H9 (cell line): ENCODE results near the gene MAL. TPM values are rescaled to one million over a fixed set of nuclear protein-coding genes. Genes with fewer than 3 reads are reported as not detected.

Source experiments
- DNase-seq: peaks from one replicate; pipeline ENCODE4 v3.0.0-alpha.2; 2017
- H2AFZ ChIP-seq: one replicate; pipeline ENCODE4 v1.6.1; 2013; ENCODE audit warnings: mild to moderate bottlenecking, low read length, control low read depth, moderate library complexity
- H2AK5ac ChIP-seq: 2 replicates; pipeline ENCODE4 v1.6.1; 2013; ENCODE audit warnings: low read length, control low read depth, mixed read lengths; ENCODE audit not compliant: insufficient read length
- H2BK120ac ChIP-seq: one replicate; pipeline ENCODE4 v1.6.1; 2013; ENCODE audit warnings: low read depth, mild to moderate bottlenecking, low read length, control low read depth, inconsistent platforms; ENCODE audit not compliant: poor library complexity, severe bottlenecking
- H2BK12ac ChIP-seq: 2 replicates; pipeline ENCODE4 v1.6.1; 2013; ENCODE audit warnings: low read length, control low read depth, mixed read lengths, low read depth; ENCODE audit not compliant: insufficient read length
- H2BK15ac ChIP-seq: 2 replicates; pipeline ENCODE4 v1.6.1; 2013; ENCODE audit warnings: low read depth, low read length, control low read depth
- H2BK20ac ChIP-seq: one replicate; pipeline ENCODE4 v1.6.1; 2013; ENCODE audit warnings: low read depth, mild to moderate bottlenecking, low read length, control low read depth, inconsistent platforms; ENCODE audit not compliant: poor library complexity, severe bottlenecking
- H2BK5ac ChIP-seq: 2 replicates; pipeline ENCODE4 v1.6.1; 2013; ENCODE audit warnings: low read length, control low read depth, mixed read lengths; ENCODE audit not compliant: insufficient read length
- H3K14ac ChIP-seq: 2 replicates; pipeline ENCODE4 v1.6.1; 2013; ENCODE audit warnings: low read length, control low read depth; ENCODE audit not compliant: insufficient read depth
- H3K18ac ChIP-seq: 2 replicates; pipeline ENCODE4 v1.6.1; 2013; ENCODE audit warnings: low read depth, mild to moderate bottlenecking, mixed read lengths, low read length, control low read depth; ENCODE audit not compliant: insufficient read length
- H3K23ac ChIP-seq: 2 replicates; pipeline ENCODE4 v1.6.1; 2013; ENCODE audit warnings: low read length, control low read depth, mixed read lengths, low read depth; ENCODE audit not compliant: insufficient read length
- H3K23me2 ChIP-seq: 2 replicates; pipeline ENCODE4 v1.6.1; 2013; ENCODE audit warnings: low read depth, mild to moderate bottlenecking, mixed read lengths, low read length, control low read depth; ENCODE audit not compliant: insufficient read length, poor library complexity, severe bottlenecking
- H3K27ac ChIP-seq: 2 replicates; pipeline ENCODE4 v1.5.1; 2013; ENCODE audit warnings: low read length, control low read depth, mixed read lengths, low read depth; ENCODE audit not compliant: insufficient read length
- H3K27me3 ChIP-seq: 2 replicates; pipeline ENCODE4 v1.6.1; 2013; ENCODE audit warnings: low read length, control low read depth, inconsistent platforms; ENCODE audit not compliant: insufficient read depth
- H3K4ac ChIP-seq: 2 replicates; pipeline ENCODE4 v1.6.1; 2013; ENCODE audit warnings: low read depth, mild to moderate bottlenecking, control low read depth, inconsistent platforms, low read length, moderate library complexity
- H3K4me1 ChIP-seq: 2 replicates; pipeline ENCODE4 v1.6.1; 2013; ENCODE audit warnings: low read length, control low read depth, inconsistent platforms; ENCODE audit not compliant: insufficient read depth
- H3K4me2 ChIP-seq: 2 replicates; pipeline ENCODE4 v1.6.1; 2013; ENCODE audit warnings: low read length, control low read depth, mixed read lengths; ENCODE audit not compliant: insufficient read length, insufficient read depth
- H3K56ac ChIP-seq: 2 replicates; pipeline ENCODE4 v1.6.1; 2013; ENCODE audit warnings: low read depth, mild to moderate bottlenecking, mixed read lengths, low read length, control low read depth; ENCODE audit not compliant: insufficient read length
- H3K79me1 ChIP-seq: 2 replicates; pipeline ENCODE4 v1.6.1; 2013; ENCODE audit warnings: low read depth, mild to moderate bottlenecking, moderate library complexity, low read length, control low read depth, inconsistent platforms; ENCODE audit not compliant: insufficient read depth, poor library complexity, severe bottlenecking
- H3K79me2 ChIP-seq: 2 replicates; pipeline ENCODE4 v1.6.1; 2013; ENCODE audit warnings: low read length, control low read depth, inconsistent platforms; ENCODE audit not compliant: insufficient read depth
- H3K9ac ChIP-seq: 2 replicates; pipeline ENCODE4 v1.6.1; 2013; ENCODE audit warnings: low read length, control low read depth, mixed read lengths; ENCODE audit not compliant: insufficient read length; ENCODE audit errors: extremely low read depth
- H3K9me3 ChIP-seq: one replicate; pipeline ENCODE4 v1.6.1; 2013; ENCODE audit warnings: low read depth, low read length, inconsistent platforms; ENCODE audit not compliant: control insufficient read depth
- H3T11ph ChIP-seq: one replicate; pipeline ENCODE4 v1.6.1; 2013; ENCODE audit warnings: mild to moderate bottlenecking, low read length, control low read depth, inconsistent platforms
- H4K20me1 ChIP-seq: one replicate; pipeline ENCODE4 v1.6.1; 2013; ENCODE audit not compliant: control insufficient read depth, insufficient read length, insufficient read depth
- H4K5ac ChIP-seq: 2 replicates; pipeline ENCODE4 v1.6.1; 2013; ENCODE audit warnings: low read depth, mild to moderate bottlenecking, mixed read lengths, low read length, control low read depth; ENCODE audit not compliant: insufficient read length
- H4K8ac ChIP-seq: replicated peaks from 2 replicates; pipeline ENCODE4 v1.6.1; 2013; ENCODE audit warnings: low read length, control low read depth, mixed read lengths, low read depth; ENCODE audit not compliant: insufficient read length
- H4K91ac ChIP-seq: 2 replicates; pipeline ENCODE4 v1.6.1; 2013; ENCODE audit warnings: low read depth, mild to moderate bottlenecking, moderate library complexity, mixed read lengths, low read length, control low read depth; ENCODE audit not compliant: insufficient read length
- H3K27ac Mint-ChIP-seq, 3 experiments: 2 replicates in 2 of 3; 3 replicates in 1 of 3; pipeline ENCODE4 v1.8.0; 2020 to 2021; ENCODE audit warnings: mixed read lengths in 3 of 3, mild to moderate bottlenecking in 1 of 3, moderate library complexity in 1 of 3
- H3K27me3 Mint-ChIP-seq: 2 replicates; pipeline ENCODE4 v1.8.0; 2021; ENCODE audit warnings: low read depth, mild to moderate bottlenecking, moderate library complexity, mixed read lengths
- H3K36me3 Mint-ChIP-seq, 3 experiments: 2 replicates in 2 of 3; 3 replicates in 1 of 3; pipeline ENCODE4 v1.8.0; 2020 to 2021; ENCODE audit warnings: low read depth in 3 of 3, mixed read lengths in 3 of 3; ENCODE audit not compliant: insufficient read depth in 1 of 3
- H3K4me1 Mint-ChIP-seq, 2 experiments: 2 replicates each; pipeline ENCODE4 v1.8.0; 2020; ENCODE audit warnings: mixed read lengths in 2 of 2
- H3K4me3 Mint-ChIP-seq, 2 experiments: 2 replicates in 1 of 2; 3 replicates in 1 of 2; pipeline ENCODE4 v1.8.0; 2020 to 2021; ENCODE audit warnings: mild to moderate bottlenecking in 2 of 2, mixed read lengths in 2 of 2, moderate library complexity in 1 of 2
- H3K9me3 Mint-ChIP-seq, 2 experiments: 2 replicates in 1 of 2; 3 replicates in 1 of 2; pipeline ENCODE4 v1.8.0; 2020; ENCODE audit warnings: mild to moderate bottlenecking in 2 of 2, mixed read lengths in 2 of 2, moderate library complexity in 1 of 2
- CTCF ChIP-seq: fragments of 200-600 bp; sonication (generic); conservative IDR thresholded peaks from 3 replicates; pipeline ENCODE4 v1.8.0; 2021; ENCODE audit warnings: antibody characterized with exemption, mild to moderate bottlenecking
- WGBS: extraction: QIAGEN DNeasy Blood & Tissue Kit; methylation state at CpG from one replicate; pipeline ENCODE4 v1.1.7; 2013; ENCODE audit warnings: missing lambda C conversion rate, low lambda C conversion rate, mixed read lengths; ENCODE audit not compliant: insufficient read length; ENCODE audit errors: extremely low coverage; 5-methylcytosine and 5-hydroxymethylcytosine counted together
- total RNA-seq: library from RNA; stranded (reverse); gene quantifications from 2 replicates; pipeline ENCODE4 v1.2.1, GENCODE V29; 2021

Gene MAL
- total RNA-seq, 1 experiment from 2014 or later, result not detected

DNA sequence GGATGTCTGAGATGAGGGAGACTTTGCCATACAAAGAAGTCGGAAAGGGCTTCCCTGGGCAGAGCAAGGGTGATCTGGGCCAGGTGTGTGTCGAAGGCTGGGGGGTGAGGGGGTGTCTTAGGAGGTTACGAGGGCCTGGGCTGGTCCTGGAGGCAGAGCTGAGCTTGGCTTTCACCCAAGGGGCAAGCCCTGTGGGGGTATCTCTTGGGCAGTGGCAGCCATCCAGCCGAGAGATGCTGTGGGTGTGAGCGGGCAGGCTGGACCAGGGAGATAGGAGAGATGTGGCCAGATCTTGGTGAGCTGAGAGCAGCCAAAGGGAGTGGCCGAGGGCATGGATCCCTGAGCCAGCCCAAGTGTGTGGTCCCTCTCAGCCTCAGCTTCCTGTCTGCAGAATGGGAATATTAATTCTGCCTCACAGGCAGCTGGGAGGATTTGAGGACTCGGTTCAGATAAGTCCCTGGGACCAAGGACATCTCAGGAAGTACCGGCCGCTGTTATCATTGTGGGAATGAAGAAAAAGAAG, 33.0 kb downstream of the MAL start:
- no peak overlapping the region for H3K4me3 Mint-ChIP-seq
- peaks cover 14 to 17% of the 10 kb centered on the region in 2 experiments for H3K4me1 Mint-ChIP-seq
- H3K14ac ChIP-seq, result no peak overlapping the region
- no peak overlapping the region for H3T11ph ChIP-seq
- no peaks in the 10 kb centered on the region for H3K9me3 ChIP-seq
- H2AFZ ChIP-seq, result no peak overlapping the region
- no peak overlapping the region for H4K8ac ChIP-seq
- no peak overlapping the region for H2BK15ac ChIP-seq
- H3K9me3 Mint-ChIP-seq, result no peaks in the 10 kb centered on the region
- H2BK120ac ChIP-seq, result no peak overlapping the region
- H3K27ac Mint-ChIP-seq, result no peak overlapping the region
- no peak overlapping the region for H2BK5ac ChIP-seq
- no peak overlapping the region for H3K9ac ChIP-seq
- no peak overlapping the region for H3K23ac ChIP-seq
- H4K20me1 ChIP-seq, result no peaks in the 10 kb centered on the region
- H3K27me3 Mint-ChIP-seq, result peaks cover 24% of the 10 kb centered on the region
- H4K5ac ChIP-seq, result no peak overlapping the region
- no peaks in the 10 kb centered on the region for H3K36me3 Mint-ChIP-seq
- H3K27ac ChIP-seq, result no peak overlapping the region
- H3K79me1 ChIP-seq, result no peaks in the 10 kb centered on the region
- no peak for DNase-seq
- no peak overlapping the region for H4K91ac ChIP-seq
- no CpG with 5 or more reads among the region's 9 CpGs for WGBS
- H3K23me2 ChIP-seq, result no peaks in the 10 kb centered on the region
- H3K18ac ChIP-seq, result no peak overlapping the region
- H2BK12ac ChIP-seq, result no peak overlapping the region
- no peak overlapping the region for H2BK20ac ChIP-seq
- no peaks in the 10 kb centered on the region for H3K27me3 ChIP-seq
- no peak overlapping the region for H3K56ac ChIP-seq
- no peaks in the 10 kb centered on the region; the same call in 1 of the 2 replicates for H3K4me1 ChIP-seq
- TF ChIP-seq CTCF, result no peak
- H3K79me2 ChIP-seq, result no peaks in the 10 kb centered on the region
- H3K4me2 ChIP-seq, result no peak overlapping the region
- H2AK5ac ChIP-seq, result no peak overlapping the region
- H3K4ac ChIP-seq, result no peak overlapping the region
